ENCODE data around the gene THOC5.

DNA sequence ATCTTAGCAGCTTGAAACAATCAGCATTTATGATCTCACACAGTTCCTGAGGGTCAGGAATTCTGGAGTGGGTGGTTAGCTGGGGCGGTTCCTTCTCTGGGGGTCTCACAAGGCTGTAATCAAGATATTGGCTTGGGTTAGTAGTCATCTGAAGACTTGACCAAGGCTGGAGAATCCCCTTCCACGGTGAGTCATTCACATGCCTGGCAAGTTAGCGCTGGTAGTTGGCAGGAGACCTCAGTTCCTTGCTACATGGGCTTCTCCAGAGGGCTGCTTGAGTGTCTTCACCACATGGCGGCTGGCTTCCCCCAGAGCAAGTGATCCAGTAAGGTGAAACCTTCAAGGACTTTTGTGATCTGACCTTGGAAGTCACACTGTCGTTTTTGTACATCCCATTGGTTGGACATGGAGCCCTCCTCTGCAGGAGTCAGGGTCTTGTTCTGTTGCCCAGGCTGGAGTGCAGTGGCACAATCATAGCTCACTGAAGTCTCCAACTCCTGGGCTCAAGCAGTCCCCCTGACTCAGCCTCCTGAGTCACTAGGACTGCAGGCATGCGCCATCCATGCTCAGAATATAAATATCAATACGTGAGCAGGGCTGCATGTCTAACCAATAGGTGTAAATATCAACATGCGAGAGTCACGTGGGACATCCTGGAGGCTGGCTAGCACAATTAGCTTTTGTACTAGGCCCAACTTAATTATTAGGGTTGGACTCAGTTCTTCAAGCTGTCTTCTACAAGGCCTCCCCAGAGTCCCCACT is 34.6 kb upstream of the THOC5 start:
- TF ChIP-seq, protein P1, sequence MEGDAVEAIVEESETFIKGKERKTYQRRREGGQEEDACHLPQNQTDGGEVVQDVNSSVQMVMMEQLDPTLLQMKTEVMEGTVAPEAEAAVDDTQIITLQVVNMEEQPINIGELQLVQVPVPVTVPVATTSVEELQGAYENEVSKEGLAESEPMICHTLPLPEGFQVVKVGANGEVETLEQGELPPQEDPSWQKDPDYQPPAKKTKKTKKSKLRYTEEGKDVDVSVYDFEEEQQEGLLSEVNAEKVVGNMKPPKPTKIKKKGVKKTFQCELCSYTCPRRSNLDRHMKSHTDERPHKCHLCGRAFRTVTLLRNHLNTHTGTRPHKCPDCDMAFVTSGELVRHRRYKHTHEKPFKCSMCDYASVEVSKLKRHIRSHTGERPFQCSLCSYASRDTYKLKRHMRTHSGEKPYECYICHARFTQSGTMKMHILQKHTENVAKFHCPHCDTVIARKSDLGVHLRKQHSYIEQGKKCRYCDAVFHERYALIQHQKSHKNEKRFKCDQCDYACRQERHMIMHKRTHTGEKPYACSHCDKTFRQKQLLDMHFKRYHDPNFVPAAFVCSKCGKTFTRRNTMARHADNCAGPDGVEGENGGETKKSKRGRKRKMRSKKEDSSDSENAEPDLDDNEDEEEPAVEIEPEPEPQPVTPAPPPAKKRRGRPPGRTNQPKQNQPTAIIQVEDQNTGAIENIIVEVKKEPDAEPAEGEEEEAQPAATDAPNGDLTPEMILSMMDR (IDR thresholded peaks at IDR 0.05; ENCODE audit: poor library complexity), result no peak
- no peak for TF ChIP-seq EZH2 (IDR thresholded peaks at IDR 0.05; ENCODE audit: borderline replicate concordance)

Data from hepatocyte (in vitro differentiated cells).